Neural cell (in vitro differentiated cells): ENCODE measurements around the gene CTDNEP1.

Experiments
- EP300 ChIP-seq: fragments of 450-650 bp; conservative IDR thresholded peaks from 2 replicates; pipeline ENCODE4 v1.6.1; 2014; ENCODE audit warnings: antibody characterized with exemption, mild to moderate bottlenecking, moderate library complexity; ENCODE audit not compliant: poor library complexity, severe bottlenecking
- EZH2 ChIP-seq: fragments of 200-600, 300-800 bp; shearing (Covaris generic), sonication (generic); IDR thresholded peaks from 2 replicates; pipeline ENCODE4 v1.6.1; 2014; ENCODE audit warnings: antibody characterized with exemption, low read length, borderline replicate concordance, mild to moderate bottlenecking; ENCODE audit not compliant: insufficient read depth, poor library complexity, severe bottlenecking
- RAD21 ChIP-seq: fragments of 450-650 bp; conservative IDR thresholded peaks from 2 replicates; pipeline ENCODE4 v1.6.1; 2014; ENCODE audit warnings: antibody characterized with exemption, mild to moderate bottlenecking, moderate library complexity
- TF ChIP-seq, protein P1 (sequence below): fragments of 450-650 bp; IDR thresholded peaks from 2 replicates; pipeline ENCODE4 v1.5.1; 2014; ENCODE audit warnings: antibody characterized with exemption, mild to moderate bottlenecking, moderate library complexity; ENCODE audit not compliant: poor library complexity, severe bottlenecking
- TF ChIP-seq, protein P2 (sequence below): IDR thresholded peaks from 2 replicates; pipeline ENCODE4 v1.6.1; 2012; ENCODE audit warnings: borderline replicate concordance

DNA sequence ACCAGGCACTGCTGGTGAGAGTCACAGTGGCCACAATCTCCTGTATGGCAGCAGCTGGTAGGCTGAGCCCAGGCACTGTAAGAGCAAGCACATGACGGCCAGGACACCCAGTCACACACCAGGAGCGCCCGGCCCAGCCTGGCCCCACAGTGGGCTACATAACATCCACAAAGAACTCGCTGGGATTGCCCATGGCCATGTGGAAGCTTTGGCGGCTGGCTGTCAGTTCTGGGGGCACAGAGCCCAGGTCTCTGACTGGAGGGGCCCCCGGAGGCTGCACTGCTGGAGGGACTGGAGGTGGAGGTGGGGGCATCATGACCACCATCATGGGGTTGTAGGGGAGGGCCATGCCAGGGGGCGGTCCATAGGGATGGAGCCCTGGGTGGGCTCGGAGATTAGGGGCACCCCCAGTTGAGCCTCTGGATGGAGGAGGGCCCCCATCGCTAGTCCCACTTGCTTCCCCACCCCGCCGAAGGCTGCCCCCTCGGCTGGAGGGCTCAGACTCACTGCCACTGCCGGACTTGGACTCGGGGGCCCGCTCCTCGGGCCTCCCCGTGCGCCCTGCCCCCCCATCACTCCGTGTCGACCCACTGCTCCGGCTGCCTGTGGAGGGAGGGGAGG, 25.7 kb downstream of the CTDNEP1 start:
- TF ChIP-seq, protein P1, sequence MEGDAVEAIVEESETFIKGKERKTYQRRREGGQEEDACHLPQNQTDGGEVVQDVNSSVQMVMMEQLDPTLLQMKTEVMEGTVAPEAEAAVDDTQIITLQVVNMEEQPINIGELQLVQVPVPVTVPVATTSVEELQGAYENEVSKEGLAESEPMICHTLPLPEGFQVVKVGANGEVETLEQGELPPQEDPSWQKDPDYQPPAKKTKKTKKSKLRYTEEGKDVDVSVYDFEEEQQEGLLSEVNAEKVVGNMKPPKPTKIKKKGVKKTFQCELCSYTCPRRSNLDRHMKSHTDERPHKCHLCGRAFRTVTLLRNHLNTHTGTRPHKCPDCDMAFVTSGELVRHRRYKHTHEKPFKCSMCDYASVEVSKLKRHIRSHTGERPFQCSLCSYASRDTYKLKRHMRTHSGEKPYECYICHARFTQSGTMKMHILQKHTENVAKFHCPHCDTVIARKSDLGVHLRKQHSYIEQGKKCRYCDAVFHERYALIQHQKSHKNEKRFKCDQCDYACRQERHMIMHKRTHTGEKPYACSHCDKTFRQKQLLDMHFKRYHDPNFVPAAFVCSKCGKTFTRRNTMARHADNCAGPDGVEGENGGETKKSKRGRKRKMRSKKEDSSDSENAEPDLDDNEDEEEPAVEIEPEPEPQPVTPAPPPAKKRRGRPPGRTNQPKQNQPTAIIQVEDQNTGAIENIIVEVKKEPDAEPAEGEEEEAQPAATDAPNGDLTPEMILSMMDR, result no peak
- TF ChIP-seq RAD21 (no peak), EZH2 (no peak), EP300 (no peak)
- TF ChIP-seq, protein P2, sequence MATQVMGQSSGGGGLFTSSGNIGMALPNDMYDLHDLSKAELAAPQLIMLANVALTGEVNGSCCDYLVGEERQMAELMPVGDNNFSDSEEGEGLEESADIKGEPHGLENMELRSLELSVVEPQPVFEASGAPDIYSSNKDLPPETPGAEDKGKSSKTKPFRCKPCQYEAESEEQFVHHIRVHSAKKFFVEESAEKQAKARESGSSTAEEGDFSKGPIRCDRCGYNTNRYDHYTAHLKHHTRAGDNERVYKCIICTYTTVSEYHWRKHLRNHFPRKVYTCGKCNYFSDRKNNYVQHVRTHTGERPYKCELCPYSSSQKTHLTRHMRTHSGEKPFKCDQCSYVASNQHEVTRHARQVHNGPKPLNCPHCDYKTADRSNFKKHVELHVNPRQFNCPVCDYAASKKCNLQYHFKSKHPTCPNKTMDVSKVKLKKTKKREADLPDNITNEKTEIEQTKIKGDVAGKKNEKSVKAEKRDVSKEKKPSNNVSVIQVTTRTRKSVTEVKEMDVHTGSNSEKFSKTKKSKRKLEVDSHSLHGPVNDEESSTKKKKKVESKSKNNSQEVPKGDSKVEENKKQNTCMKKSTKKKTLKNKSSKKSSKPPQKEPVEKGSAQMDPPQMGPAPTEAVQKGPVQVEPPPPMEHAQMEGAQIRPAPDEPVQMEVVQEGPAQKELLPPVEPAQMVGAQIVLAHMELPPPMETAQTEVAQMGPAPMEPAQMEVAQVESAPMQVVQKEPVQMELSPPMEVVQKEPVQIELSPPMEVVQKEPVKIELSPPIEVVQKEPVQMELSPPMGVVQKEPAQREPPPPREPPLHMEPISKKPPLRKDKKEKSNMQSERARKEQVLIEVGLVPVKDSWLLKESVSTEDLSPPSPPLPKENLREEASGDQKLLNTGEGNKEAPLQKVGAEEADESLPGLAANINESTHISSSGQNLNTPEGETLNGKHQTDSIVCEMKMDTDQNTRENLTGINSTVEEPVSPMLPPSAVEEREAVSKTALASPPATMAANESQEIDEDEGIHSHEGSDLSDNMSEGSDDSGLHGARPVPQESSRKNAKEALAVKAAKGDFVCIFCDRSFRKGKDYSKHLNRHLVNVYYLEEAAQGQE, result no peak
